Measurements from ENCODE around the gene MYO18A. TPM values are rescaled to one million over a fixed set of nuclear protein-coding genes. Genes with fewer than 3 reads are reported as not detected.

The MYO18A gene
- total RNA-seq, 1 donor from 2014 or later, result 171 TPM

- no peaks in the 10 kb centered on the region for H3K36me3 ChIP-seq (ENCODE audit: control insufficient read depth in 3 of 3, insufficient read depth in 3 of 3, low read length in 3 of 3)
- H3K4me1 ChIP-seq (ENCODE audit: control insufficient read depth in 3 of 3, insufficient read depth in 3 of 3, low read length in 3 of 3), result peaks cover 13 to 17% (median 13%) of the 10 kb centered on the region in 3 donors
- H3K9me3 ChIP-seq (ENCODE audit: control insufficient read depth in 3 of 3, low read length in 3 of 3), result no peaks in the 10 kb centered on the region
- no peak within 1 kb of the TSS for H3K4me3 ChIP-seq (ENCODE audit: low read length in 3 of 3)
- H3K27me3 ChIP-seq (ENCODE audit: control insufficient read depth in 3 of 3, insufficient read depth in 3 of 3, low read length in 3 of 3), result peaks cover 6 to 9% (median 6%) of the 10 kb centered on the region in 3 donors
- no peak within 1 kb of the TSS for H3K9ac ChIP-seq (ENCODE audit: low read depth in 1 of 3, low read length in 3 of 3)
- peak within 1 kb of the TSS; percentile 64 for H3K27ac ChIP-seq (ENCODE audit: low read depth, low read length)
These were observed 137.3 kb downstream of the MYO18A start, which contains the start of gene PIPOX for GRCh38 chr17:29042679-29043538. Gene PIPOX (plus strand): TSS chr17:29043141. CDS start chr17:29043226, 85 bp downstream.

DNA sequence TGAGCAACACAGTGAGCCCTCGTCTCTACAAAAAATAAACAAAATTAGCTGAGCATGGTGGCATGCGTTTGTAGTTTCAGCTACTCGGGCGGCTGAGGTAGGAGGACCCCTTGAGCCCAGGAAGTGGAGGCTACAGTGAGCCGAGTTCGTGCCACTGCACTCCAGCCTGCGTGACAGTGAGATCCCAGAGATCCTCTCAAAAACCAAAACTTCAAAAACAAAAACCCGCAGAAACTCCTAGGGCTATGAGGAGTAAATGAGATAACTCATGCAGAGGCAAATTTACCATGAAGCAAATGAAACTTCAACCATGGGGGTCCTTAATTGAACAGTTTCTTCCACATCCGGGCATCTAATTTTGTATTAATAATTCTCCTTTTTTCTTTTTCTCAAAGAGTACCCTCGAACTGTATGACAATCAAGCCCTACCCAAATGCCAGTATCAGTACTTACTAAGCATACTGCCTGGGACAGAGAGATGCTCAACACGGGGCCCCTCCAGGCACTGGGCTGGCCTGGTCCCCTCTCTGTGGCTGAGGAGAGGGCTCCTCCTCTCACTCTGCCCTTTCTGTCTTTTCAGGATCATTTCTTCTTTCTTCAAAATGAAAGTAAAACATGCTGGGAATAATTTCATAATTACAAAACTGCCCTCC is 138.0 kb downstream of the MYO18A start:
- Histone ChIP-seq H3K27ac (ENCODE audit: low read depth, low read length) (no peak overlapping the region), H3K9me3 (ENCODE audit: control insufficient read depth in 3 of 3, low read length in 3 of 3) (no peaks in the 10 kb centered on the region), H3K4me3 (ENCODE audit: low read length in 3 of 3) (no peak overlapping the region), H3K36me3 (ENCODE audit: control insufficient read depth in 3 of 3, insufficient read depth in 3 of 3, low read length in 3 of 3) (no peaks in the 10 kb centered on the region), H3K27me3 (ENCODE audit: control insufficient read depth in 3 of 3, insufficient read depth in 3 of 3, low read length in 3 of 3) (peaks cover 13 to 16% (median 13%) of the 10 kb centered on the region in 3 donors), H3K4me1 (ENCODE audit: control insufficient read depth in 3 of 3, insufficient read depth in 3 of 3, low read length in 3 of 3) (peaks cover 13 to 17% (median 14%) of the 10 kb centered on the region in 3 donors), H3K9ac (ENCODE audit: low read depth in 1 of 3, low read length in 3 of 3) (no peak overlapping the region)

DNA sequence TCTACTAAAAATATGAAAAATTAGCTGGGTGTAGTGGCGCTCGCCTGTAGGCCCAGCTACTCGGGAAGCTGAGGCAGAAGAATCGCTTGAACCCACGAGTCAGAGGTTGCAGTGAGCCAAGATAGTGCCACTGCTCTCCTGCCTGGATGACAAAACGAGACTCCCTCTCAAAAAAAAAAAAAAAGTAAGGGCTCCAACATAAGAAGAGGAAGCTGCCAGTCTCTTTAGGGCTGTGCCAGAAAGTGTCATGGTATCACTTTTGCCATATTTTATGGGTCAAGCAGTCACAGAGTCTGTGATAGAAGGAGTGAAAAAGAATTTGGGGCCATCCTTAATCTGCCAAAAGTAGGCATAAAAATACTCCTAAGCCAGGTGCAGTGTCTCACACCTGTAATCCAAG is 138.6 kb downstream of the MYO18A start:
- H3K27ac ChIP-seq (ENCODE audit: low read depth, low read length), result no peak overlapping the region
- peaks cover 13 to 17% (median 13%) of the 10 kb centered on the region in 3 donors for H3K4me1 ChIP-seq (ENCODE audit: control insufficient read depth in 3 of 3, insufficient read depth in 3 of 3, low read length in 3 of 3)
- no peak overlapping the region for H3K4me3 ChIP-seq (ENCODE audit: low read length in 3 of 3)
- H3K9me3 ChIP-seq (ENCODE audit: control insufficient read depth in 3 of 3, low read length in 3 of 3), result no peaks in the 10 kb centered on the region
- H3K27me3 ChIP-seq (ENCODE audit: control insufficient read depth in 3 of 3, insufficient read depth in 3 of 3, low read length in 3 of 3), result peaks cover 14 to 17% (median 14%) of the 10 kb centered on the region in 3 donors
- H3K36me3 ChIP-seq (ENCODE audit: control insufficient read depth in 3 of 3, insufficient read depth in 3 of 3, low read length in 3 of 3), result no peaks in the 10 kb centered on the region
- H3K9ac ChIP-seq (ENCODE audit: low read depth in 1 of 3, low read length in 3 of 3), result no peak overlapping the region

DNA sequence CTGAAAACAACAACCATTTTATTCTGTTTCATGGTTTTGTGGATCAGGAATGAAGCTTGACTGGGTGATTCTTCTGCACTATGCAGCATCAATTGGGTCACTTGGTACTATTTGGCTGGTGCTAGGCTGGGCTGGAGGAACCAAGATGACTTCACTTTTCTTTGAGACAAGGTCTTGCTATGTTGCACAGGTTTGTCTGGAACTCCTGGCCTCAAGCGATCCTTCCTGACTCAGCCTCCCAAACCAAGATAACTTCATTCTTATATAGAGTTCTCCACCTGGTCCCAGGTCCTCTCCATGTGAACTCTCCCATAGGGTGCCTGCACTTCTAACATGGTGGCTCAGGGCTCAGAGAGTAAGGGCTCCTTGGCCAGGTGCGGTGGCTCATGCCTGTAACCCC is 139.1 kb downstream of the MYO18A start:
- Histone ChIP-seq H3K27ac (ENCODE audit: low read depth, low read length) (no peak overlapping the region), H3K4me3 (ENCODE audit: low read length in 3 of 3) (no peak overlapping the region), H3K4me1 (ENCODE audit: control insufficient read depth in 3 of 3, insufficient read depth in 3 of 3, low read length in 3 of 3) (peaks cover 9 to 17% (median 13%) of the 10 kb centered on the region in 3 donors), H3K9me3 (ENCODE audit: control insufficient read depth in 3 of 3, low read length in 3 of 3) (no peaks in the 10 kb centered on the region), H3K9ac (ENCODE audit: low read depth in 1 of 3, low read length in 3 of 3) (no peak overlapping the region), H3K36me3 (ENCODE audit: control insufficient read depth in 3 of 3, insufficient read depth in 3 of 3, low read length in 3 of 3) (no peaks in the 10 kb centered on the region), H3K27me3 (ENCODE audit: control insufficient read depth in 3 of 3, insufficient read depth in 3 of 3, low read length in 3 of 3) (peaks cover 14 to 17% (median 14%) of the 10 kb centered on the region in 3 donors)

DNA sequence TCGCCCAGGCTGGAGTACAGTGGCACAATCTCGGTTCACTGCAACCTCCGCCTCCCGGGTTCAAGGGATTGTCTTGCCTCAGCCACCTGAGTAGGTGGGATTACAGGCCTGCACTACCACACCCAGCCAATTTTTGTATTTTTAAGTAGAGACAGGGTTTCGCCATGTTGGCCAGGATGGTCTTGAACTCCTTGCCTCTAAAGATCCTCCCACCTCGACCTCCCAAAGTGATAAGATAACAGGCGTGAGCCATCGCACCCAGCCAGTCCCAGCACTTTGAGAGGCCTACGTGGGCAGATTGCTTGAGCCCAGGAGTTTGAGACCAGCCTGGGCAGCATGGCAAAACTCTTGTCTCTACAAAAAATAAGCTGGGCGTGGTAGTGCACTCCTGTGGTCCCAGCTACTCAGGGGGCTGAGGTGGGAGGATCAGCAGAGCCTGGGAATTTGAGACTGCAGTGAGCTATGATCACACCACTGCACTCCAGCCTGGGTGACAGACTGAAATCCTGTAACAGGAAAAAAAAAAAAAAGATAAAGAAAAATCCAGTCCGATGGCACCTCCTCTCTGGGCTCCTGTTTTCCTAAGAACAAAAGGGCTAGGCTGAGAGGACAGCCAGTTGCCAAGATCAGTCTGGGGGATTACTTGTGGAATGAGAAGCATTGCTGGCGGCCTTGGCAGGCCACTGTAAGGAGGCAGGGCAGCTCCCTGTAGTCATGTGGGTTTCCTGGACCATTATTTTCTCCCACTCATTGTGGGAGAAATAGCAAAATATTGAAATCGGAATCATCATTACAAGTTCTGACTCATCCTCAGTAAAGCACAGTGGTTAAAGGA is 140.2 kb downstream of the MYO18A start:
- H3K9ac ChIP-seq (ENCODE audit: low read depth in 1 of 3, low read length in 3 of 3), result no peak overlapping the region
- peaks cover 9 to 17% (median 13%) of the 10 kb centered on the region in 3 donors for H3K4me1 ChIP-seq (ENCODE audit: control insufficient read depth in 3 of 3, insufficient read depth in 3 of 3, low read length in 3 of 3)
- H3K36me3 ChIP-seq (ENCODE audit: control insufficient read depth in 3 of 3, insufficient read depth in 3 of 3, low read length in 3 of 3), result no peaks in the 10 kb centered on the region
- H3K27me3 ChIP-seq (ENCODE audit: control insufficient read depth in 3 of 3, insufficient read depth in 3 of 3, low read length in 3 of 3), result peaks cover 14 to 21% (median 14%) of the 10 kb centered on the region in 3 donors
- no peaks in the 10 kb centered on the region for H3K9me3 ChIP-seq (ENCODE audit: control insufficient read depth in 3 of 3, low read length in 3 of 3)
- no peak overlapping the region for H3K27ac ChIP-seq (ENCODE audit: low read depth, low read length)
- no peak overlapping the region for H3K4me3 ChIP-seq (ENCODE audit: low read length in 3 of 3)

DNA sequence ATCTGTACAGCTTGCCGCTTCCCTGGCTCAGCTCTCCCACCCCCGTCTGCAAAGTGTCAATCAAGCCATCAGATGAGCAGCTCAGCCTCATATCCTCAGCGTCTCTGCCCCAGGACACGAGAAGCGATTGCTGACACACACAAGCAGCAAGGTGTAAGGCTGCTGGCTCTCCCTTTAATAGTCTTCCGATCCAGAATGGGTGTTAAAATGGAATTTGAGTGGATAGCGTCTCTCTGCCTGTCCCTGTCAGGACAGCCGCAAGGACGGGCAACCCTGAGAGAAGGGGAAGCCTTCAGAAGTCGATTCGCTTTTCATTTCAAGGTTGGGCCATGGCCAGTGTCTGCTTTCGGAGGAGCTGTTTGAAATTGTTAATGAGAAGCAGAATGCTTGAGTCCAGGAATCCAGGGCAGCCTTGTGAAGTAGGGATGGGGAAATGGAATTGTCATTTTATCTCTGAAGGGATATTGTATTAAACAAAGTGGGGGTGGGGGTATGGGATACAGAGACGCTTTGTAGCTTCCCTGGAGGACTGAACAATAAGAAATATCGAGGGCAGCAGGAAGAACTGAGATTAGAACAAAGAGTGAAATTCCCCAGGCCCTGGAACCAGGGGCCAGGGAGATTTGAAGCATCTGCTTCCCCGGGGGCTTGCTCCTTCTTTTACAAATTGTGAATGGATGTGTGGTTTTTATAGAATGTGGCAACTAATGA is 142.0 kb downstream of the MYO18A start:
- Histone ChIP-seq H3K4me3 (ENCODE audit: low read length in 3 of 3) (no peak overlapping the region), H3K27ac (ENCODE audit: low read depth, low read length) (no peak overlapping the region), H3K9ac (ENCODE audit: low read depth in 1 of 3, low read length in 3 of 3) (peak overlapping the region in 1 of 3 donors; percentile 14), H3K9me3 (ENCODE audit: control insufficient read depth in 3 of 3, low read length in 3 of 3) (peaks cover 0 to 2% (median 2%) of the 10 kb centered on the region in 3 donors), H3K36me3 (ENCODE audit: control insufficient read depth in 3 of 3, insufficient read depth in 3 of 3, low read length in 3 of 3) (no peaks in the 10 kb centered on the region), H3K27me3 (ENCODE audit: control insufficient read depth in 3 of 3, insufficient read depth in 3 of 3, low read length in 3 of 3) (peaks cover 12 to 21% (median 18%) of the 10 kb centered on the region in 3 donors), H3K4me1 (ENCODE audit: control insufficient read depth in 3 of 3, insufficient read depth in 3 of 3, low read length in 3 of 3) (peaks cover 9 to 17% (median 12%) of the 10 kb centered on the region in 3 donors)

DNA sequence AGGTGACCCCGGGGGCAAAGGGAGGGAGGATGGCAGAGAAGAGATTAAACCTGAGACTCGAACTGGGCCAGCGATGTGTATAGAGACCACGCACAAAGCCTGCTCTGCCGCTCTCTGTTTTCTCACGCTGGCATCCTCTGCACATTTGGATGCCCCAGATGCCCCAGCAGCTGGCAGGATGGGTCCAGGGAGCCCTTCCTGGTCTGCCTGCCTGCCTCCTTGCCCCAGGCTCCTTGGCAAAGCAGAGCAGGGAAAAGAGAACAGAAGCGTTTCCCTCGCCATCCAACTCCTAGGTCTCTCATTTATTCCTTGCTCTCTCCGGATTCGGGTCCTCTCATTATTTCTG is 142.5 kb downstream of the MYO18A start:
- Histone ChIP-seq H3K27ac (ENCODE audit: low read depth, low read length) (no peak overlapping the region), H3K4me3 (ENCODE audit: low read length in 3 of 3) (no peak overlapping the region), H3K9me3 (ENCODE audit: control insufficient read depth in 3 of 3, low read length in 3 of 3) (peaks cover 0 to 2% (median 2%) of the 10 kb centered on the region in 3 donors), H3K36me3 (ENCODE audit: control insufficient read depth in 3 of 3, insufficient read depth in 3 of 3, low read length in 3 of 3) (no peaks in the 10 kb centered on the region), H3K27me3 (ENCODE audit: control insufficient read depth in 3 of 3, insufficient read depth in 3 of 3, low read length in 3 of 3) (peaks cover 15 to 23% (median 21%) of the 10 kb centered on the region in 3 donors), H3K9ac (ENCODE audit: low read depth in 1 of 3, low read length in 3 of 3) (peak overlapping the region in 1 of 3 donors; percentile 14), H3K4me1 (ENCODE audit: control insufficient read depth in 3 of 3, insufficient read depth in 3 of 3, low read length in 3 of 3) (peaks cover 6 to 13% (median 6%) of the 10 kb centered on the region in 3 donors)

GRCh38 chr17:29036584-29036983 is 143.6 kb downstream of the MYO18A start:
- Histone ChIP-seq H3K9me3 (ENCODE audit: control insufficient read depth in 3 of 3, low read length in 3 of 3) (peaks cover 0 to 2% (median 2%) of the 10 kb centered on the region in 3 donors), H3K4me1 (ENCODE audit: control insufficient read depth in 3 of 3, insufficient read depth in 3 of 3, low read length in 3 of 3) (peaks cover 3 to 8% (median 6%) of the 10 kb centered on the region in 3 donors), H3K9ac (ENCODE audit: low read depth in 1 of 3, low read length in 3 of 3) (no peak overlapping the region), H3K27ac (ENCODE audit: low read depth, low read length) (no peak overlapping the region), H3K4me3 (ENCODE audit: low read length in 3 of 3) (no peak overlapping the region), H3K36me3 (ENCODE audit: control insufficient read depth in 3 of 3, insufficient read depth in 3 of 3, low read length in 3 of 3) (no peaks in the 10 kb centered on the region), H3K27me3 (ENCODE audit: control insufficient read depth in 3 of 3, insufficient read depth in 3 of 3, low read length in 3 of 3) (peaks cover 23 to 31% (median 25%) of the 10 kb centered on the region in 3 donors)

- no peak overlapping the region for H3K9ac ChIP-seq (ENCODE audit: low read depth in 1 of 3, low read length in 3 of 3)
- H3K36me3 ChIP-seq (ENCODE audit: control insufficient read depth in 3 of 3, insufficient read depth in 3 of 3, low read length in 3 of 3), result no peaks in the 10 kb centered on the region
- H3K27me3 ChIP-seq (ENCODE audit: control insufficient read depth in 3 of 3, insufficient read depth in 3 of 3, low read length in 3 of 3), result peaks cover 23 to 39% (median 28%) of the 10 kb centered on the region in 3 donors
- H3K4me3 ChIP-seq (ENCODE audit: low read length in 3 of 3), result no peak overlapping the region
- peaks cover 0 to 3% (median 2%) of the 10 kb centered on the region in 3 donors for H3K4me1 ChIP-seq (ENCODE audit: control insufficient read depth in 3 of 3, insufficient read depth in 3 of 3, low read length in 3 of 3)
- peaks cover 0 to 2% (median 2%) of the 10 kb centered on the region in 3 donors for H3K9me3 ChIP-seq (ENCODE audit: control insufficient read depth in 3 of 3, low read length in 3 of 3)
- no peak overlapping the region for H3K27ac ChIP-seq (ENCODE audit: low read depth, low read length)
These were observed 145.7 kb downstream of the MYO18A start for GRCh38 chr17:29034510-29034909.

Data from skeletal muscle tissue (tissue), 4 donors.